ENCODE data around the gene LGR6. TPM values are rescaled to one million over a fixed set of nuclear protein-coding genes. Genes with fewer than 3 reads are reported as not detected.

The LGR6 gene
- total RNA-seq, 1 donor from 2014 or later: 3.1 TPM

- peaks cover 40% of the 10 kb centered on the region for H3K27me3 Mint-ChIP-seq (ENCODE audit: low read depth)
- H3K4me3 Mint-ChIP-seq: no peak overlapping the region
- H3K9me3 Mint-ChIP-seq: no peaks in the 10 kb centered on the region
- H3K27ac Mint-ChIP-seq: no peak overlapping the region
- no peak for DNase-seq (ENCODE audit: low spot score in 2 of 2, unreplicated experiment in 2 of 2)
- peaks cover 24% of the 10 kb centered on the region for H3K4me1 Mint-ChIP-seq
- no peaks in the 10 kb centered on the region for H3K36me3 Mint-ChIP-seq
- no peak for TF ChIP-seq CTCF (IDR thresholded peaks at IDR 0.05; ENCODE audit: unreplicated experiment)
These were observed 4.7 kb downstream of the LGR6 start for GRCh38 chr1:202198366-202198724.

GRCh38 chr1:202199040-202199889 is 5.7 kb downstream of the LGR6 start:
- TF ChIP-seq CTCF (IDR thresholded peaks at IDR 0.05; ENCODE audit: unreplicated experiment): no peak
- Mint-ChIP-seq H3K27me3 (ENCODE audit: low read depth) (peaks cover 33% of the 10 kb centered on the region), H3K27ac (no peak overlapping the region), H3K4me3 (no peak overlapping the region), H3K36me3 (no peaks in the 10 kb centered on the region), H3K4me1 (peaks cover 22% of the 10 kb centered on the region), H3K9me3 (no peaks in the 10 kb centered on the region)
- DNase-seq (ENCODE audit: low spot score in 2 of 2, unreplicated experiment in 2 of 2): no peak

GRCh38 chr1:202200112-202200548 is 6.5 kb downstream of the LGR6 start:
- no peaks in the 10 kb centered on the region for H3K9me3 Mint-ChIP-seq
- H3K4me3 Mint-ChIP-seq: no peak overlapping the region
- DNase-seq (ENCODE audit: low spot score in 2 of 2, unreplicated experiment in 2 of 2): no peak

GRCh38 chr1:202200669-202201068 is 7.1 kb downstream of the LGR6 start:
- no peaks in the 10 kb centered on the region for H3K9me3 Mint-ChIP-seq
- no peak for DNase-seq (ENCODE audit: low spot score in 2 of 2, unreplicated experiment in 2 of 2)
- H3K4me3 Mint-ChIP-seq: no peak overlapping the region
- H3K4me1 Mint-ChIP-seq: peaks cover 21% of the 10 kb centered on the region
- no peak overlapping the region for H3K27ac Mint-ChIP-seq
- peaks cover 19% of the 10 kb centered on the region for H3K27me3 Mint-ChIP-seq (ENCODE audit: low read depth)
- TF ChIP-seq CTCF (IDR thresholded peaks at IDR 0.05; ENCODE audit: unreplicated experiment): no peak
- no peaks in the 10 kb centered on the region for H3K36me3 Mint-ChIP-seq

More at GRCh38 chr1:202200112-202200548, 6.5 kb downstream of the LGR6 start:
- peaks cover 21% of the 10 kb centered on the region for H3K4me1 Mint-ChIP-seq
- no peaks in the 10 kb centered on the region for H3K36me3 Mint-ChIP-seq
- H3K27ac Mint-ChIP-seq: no peak overlapping the region
- peaks cover 24% of the 10 kb centered on the region for H3K27me3 Mint-ChIP-seq (ENCODE audit: low read depth)
- TF ChIP-seq CTCF (IDR thresholded peaks at IDR 0.05; ENCODE audit: unreplicated experiment): no peak

- H3K27ac Mint-ChIP-seq: no peak overlapping the region
- H3K36me3 Mint-ChIP-seq: no peaks in the 10 kb centered on the region
- TF ChIP-seq CTCF (IDR thresholded peaks at IDR 0.05; ENCODE audit: unreplicated experiment): no peak
- H3K4me3 Mint-ChIP-seq: no peak overlapping the region
- peaks cover 13% of the 10 kb centered on the region for H3K27me3 Mint-ChIP-seq (ENCODE audit: low read depth)
- H3K4me1 Mint-ChIP-seq: peaks cover 21% of the 10 kb centered on the region
- no peaks in the 10 kb centered on the region for H3K9me3 Mint-ChIP-seq
- DNase-seq (ENCODE audit: low spot score in 2 of 2, unreplicated experiment in 2 of 2): no peak
These were observed 7.7 kb downstream of the LGR6 start for GRCh38 chr1:202201266-202201665.

Measured in mesothelial cell of epicardium (in vitro differentiated cells).